ENCODE results near the gene GARS1.
"Not testable (repeated sequence)": the region's sequence is repeated elsewhere in the genome, so short reads cannot be mapped to it uniquely, and the experiment has no call there.

The GARS1 gene, protein sequence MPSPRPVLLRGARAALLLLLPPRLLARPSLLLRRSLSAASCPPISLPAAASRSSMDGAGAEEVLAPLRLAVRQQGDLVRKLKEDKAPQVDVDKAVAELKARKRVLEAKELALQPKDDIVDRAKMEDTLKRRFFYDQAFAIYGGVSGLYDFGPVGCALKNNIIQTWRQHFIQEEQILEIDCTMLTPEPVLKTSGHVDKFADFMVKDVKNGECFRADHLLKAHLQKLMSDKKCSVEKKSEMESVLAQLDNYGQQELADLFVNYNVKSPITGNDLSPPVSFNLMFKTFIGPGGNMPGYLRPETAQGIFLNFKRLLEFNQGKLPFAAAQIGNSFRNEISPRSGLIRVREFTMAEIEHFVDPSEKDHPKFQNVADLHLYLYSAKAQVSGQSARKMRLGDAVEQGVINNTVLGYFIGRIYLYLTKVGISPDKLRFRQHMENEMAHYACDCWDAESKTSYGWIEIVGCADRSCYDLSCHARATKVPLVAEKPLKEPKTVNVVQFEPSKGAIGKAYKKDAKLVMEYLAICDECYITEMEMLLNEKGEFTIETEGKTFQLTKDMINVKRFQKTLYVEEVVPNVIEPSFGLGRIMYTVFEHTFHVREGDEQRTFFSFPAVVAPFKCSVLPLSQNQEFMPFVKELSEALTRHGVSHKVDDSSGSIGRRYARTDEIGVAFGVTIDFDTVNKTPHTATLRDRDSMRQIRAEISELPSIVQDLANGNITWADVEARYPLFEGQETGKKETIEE

GRCh38 chr7:30594540-30595435 is at the start of gene GARS1:
Gene GARS1, plus strand, starts transcription at chr7:30594878. Its CDS starts 44 bp downstream, at chr7:30594922.
- peak; percentile 94 for DNase-seq (ENCODE audit: low read depth)

DNA sequence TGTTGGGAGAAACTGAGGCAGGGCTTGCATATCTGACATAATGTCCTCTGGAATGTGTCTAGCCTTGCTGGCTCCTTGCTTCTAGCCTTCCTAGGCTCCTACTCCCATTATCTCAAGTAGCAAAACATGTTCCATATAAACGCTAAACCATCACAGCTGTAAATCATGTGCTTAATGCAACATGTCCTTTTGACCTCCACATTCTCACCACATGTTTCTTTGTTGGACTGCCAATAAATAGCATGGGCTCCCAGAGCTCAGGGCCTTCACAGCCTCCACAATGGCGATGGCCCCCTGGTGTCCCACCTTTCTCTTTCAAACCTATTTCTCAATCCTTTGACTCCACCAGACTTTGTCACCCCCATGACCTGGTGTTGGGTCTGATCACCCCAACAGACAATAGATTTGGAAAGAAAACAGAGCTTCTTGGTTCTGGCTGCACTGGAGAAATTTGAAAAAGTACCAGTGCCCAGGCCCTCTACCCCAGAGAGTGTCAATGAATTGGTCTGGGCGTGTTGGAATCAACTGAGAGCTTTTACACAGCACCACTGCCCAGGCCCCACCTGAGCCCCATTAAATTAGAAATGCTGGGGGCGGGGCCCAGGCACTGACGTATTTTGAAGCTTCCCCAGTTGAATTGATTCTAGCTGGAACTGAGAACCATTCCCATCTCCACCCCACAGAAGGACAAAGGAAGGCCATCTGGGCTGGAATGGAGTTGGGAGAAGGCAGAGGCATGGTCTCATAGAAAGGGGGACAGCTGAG is 48.7 kb upstream of the GARS1 start:
- DNase-seq (ENCODE audit: low read depth), result no peak

DNA sequence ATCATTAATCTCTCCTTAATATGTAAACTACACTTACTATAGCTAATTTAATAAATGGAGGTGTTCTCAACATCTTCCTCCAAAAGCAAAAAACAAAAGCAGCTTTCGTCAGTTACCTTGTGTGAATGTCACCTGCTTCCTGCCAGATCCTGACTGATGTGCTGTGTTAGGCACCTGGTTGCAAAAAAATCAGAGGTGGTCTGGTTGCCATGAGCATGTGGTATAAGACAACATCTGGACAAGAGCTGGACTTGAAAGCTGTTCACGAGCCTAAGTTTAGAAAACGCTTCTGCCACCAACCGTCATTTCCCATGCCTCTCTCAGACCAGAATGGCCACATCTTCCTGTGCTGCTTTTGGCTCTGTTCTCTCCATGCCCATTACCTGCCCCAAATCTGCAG is 48.1 kb upstream of the GARS1 start:
- DNase-seq (ENCODE audit: low read depth), result no peak

DNA sequence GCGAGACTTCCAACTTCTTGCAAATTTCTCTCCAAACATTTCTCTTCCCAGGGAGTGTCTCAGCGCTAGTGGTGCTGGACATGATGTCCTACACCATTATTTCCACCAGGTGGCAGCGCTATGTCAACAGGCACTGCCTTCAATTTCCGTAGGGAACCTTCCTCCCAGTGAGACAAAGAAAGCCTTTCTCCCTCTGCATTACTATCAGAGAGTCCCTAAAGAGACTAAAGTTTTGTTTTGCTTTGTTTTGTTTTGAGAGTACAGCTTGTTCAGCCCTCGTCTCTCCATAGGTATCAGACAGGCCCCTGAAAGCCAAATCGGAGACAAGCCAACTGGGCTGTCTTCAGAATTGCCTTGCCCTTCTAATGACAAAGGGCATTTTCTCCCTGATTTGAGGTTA is 45.8 kb upstream of the GARS1 start:
- peak; percentile 82 for DNase-seq (ENCODE audit: low read depth)

DNA sequence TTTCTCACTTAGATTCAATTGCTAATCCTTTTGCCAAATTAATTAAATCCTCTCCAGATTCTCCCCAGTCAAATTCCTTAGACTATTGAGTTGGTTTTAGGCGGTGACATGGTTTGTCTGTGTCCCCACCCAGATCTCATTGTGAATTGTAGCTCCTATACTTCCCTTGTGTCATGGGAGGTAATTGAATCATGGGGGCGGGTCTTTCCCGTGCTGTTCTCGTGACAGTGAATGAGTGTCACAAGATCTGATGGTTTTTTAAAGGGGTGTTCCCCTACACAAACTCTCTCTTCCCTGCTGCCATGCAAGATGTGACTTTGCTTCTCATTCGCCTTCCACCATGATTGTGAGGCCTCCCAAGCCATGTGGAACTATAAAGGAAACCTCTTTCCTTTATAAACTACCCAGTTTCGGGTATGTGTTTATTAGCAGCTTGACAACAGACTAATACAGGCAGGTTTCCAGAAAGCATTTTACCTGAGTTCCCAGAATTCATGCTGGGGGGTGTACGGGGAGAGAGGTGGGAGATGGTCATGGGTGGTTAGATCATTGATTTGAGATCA is 44.7 kb upstream of the GARS1 start:
- peak; percentile 30 for DNase-seq (ENCODE audit: low read depth)

- DNase-seq (ENCODE audit: low read depth), result no peak
Observed at GRCh38 chr7:30552330-30552729, 42.3 kb upstream of the GARS1 start.

- DNase-seq (ENCODE audit: low read depth), result no peak
Observed at GRCh38 chr7:30553141-30553540, 41.5 kb upstream of the GARS1 start.

GRCh38 chr7:30553546-30553945 is 41.1 kb upstream of the GARS1 start:
- DNase-seq (ENCODE audit: low read depth), result no peak

GRCh38 chr7:30555525-30555924 is 39.2 kb upstream of the GARS1 start:
- no peak for DNase-seq (ENCODE audit: low read depth)

DNA sequence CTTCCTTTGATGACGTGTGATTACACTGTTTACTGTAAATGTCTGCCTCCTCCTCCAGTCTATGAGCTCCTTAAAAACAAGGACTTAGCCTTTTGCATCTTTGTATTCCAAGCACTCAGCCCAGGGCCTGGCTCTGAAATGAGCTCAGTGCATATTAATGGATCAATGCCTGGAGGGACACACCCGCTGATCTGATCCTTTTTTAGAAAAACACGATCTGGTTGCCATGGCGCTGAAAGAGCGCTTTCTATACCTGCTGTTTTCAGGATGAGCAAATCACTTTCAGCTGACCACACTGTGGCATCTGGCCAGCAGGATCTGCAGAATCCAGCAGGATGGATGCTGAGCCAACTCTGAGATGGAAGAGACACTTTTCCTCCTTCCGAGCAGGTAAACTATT is 37.8 kb upstream of the GARS1 start:
- no peak for DNase-seq (ENCODE audit: low read depth)

DNA sequence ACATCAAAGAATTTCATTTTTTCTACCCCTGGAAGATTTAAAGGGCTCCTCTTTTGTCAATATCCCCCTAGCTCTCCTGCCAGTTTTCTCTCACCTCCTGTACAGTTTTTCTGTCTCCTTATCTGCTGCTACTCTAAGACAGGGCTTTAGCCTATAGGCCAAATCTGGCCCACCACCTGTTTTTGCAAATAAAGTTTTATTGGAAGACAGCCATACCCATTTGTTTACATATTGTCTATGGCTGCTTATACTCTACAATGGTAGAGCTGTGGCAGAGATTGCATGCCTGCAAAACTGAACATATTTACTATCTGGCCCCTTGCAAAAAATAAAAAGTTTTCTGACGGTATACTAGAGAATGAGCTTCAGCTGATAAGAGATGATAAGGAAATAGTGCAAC is 37.4 kb upstream of the GARS1 start:
- no peak for DNase-seq (ENCODE audit: low read depth)

DNA sequence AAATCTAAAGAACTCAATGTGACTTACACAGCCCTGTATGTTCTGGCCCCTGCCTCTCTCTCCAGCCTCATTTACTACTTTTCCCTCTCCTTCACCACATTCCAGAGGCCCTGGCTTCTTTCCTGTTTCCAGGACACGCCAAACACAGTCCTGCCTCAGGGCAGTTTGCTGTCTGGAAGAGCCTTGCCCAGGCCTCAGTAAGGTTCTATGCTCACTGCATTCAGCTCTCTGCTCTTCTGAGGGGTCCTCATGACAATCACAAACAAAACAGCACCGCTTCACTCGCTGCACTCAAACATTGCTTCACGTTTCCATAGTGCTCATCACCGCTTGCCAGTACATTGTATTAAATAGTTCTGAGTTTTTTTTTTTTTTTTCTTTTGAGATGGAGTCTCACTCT is 35.1 kb upstream of the GARS1 start:
- peak; percentile 69 for DNase-seq (ENCODE audit: low read depth)

- no peak for DNase-seq (ENCODE audit: low read depth)
Observed at GRCh38 chr7:30561389-30561788, 33.3 kb upstream of the GARS1 start.

DNA sequence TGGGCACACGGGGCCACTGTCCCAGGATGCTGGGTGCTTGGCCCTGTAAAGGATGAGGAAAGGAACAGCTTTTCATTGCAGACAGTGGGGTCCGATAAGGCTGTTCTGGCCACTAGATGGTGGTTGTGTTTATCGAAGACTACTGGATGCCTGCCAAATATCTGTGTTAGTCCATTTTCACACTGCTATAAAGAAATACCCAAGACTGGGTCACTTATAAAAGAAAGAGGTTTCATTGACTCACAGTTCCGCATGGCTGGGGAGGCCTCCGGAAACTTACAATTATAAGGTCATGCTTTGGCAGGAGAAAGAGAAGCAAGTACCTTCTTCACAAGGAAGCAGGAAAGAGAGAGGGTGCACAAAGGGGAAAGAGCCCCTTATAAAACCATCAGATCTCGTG is 32.2 kb upstream of the GARS1 start:
- peak; percentile 37 for DNase-seq (ENCODE audit: low read depth)

DNA sequence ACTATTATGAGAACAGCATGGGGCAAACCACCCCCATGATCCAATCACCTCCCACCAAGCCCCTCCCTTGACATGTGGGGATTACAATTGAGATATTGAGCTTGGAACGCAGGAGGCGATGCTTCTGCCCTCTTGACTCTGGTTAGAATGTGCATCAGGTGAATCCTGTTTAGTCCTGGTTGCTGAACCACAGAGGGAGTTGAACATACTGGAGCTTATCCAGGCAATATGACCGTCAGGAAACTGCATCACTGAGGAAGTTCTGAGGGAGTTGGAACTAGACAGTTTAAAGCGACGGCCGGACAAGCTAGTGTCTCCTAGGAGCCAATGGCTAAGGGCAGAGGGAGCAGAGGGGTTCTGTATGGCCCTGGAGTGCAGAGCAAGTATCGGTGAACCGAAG is 31.8 kb upstream of the GARS1 start:
- peak; percentile 8 for DNase-seq (ENCODE audit: low read depth)

- peak; percentile 86 for DNase-seq (ENCODE audit: low read depth)
Observed at GRCh38 chr7:30563326-30563942, 31.2 kb upstream of the GARS1 start.

- peak; percentile 84 for DNase-seq (ENCODE audit: low read depth)
Observed at GRCh38 chr7:30564243-30564892, 30.3 kb upstream of the GARS1 start.

DNA sequence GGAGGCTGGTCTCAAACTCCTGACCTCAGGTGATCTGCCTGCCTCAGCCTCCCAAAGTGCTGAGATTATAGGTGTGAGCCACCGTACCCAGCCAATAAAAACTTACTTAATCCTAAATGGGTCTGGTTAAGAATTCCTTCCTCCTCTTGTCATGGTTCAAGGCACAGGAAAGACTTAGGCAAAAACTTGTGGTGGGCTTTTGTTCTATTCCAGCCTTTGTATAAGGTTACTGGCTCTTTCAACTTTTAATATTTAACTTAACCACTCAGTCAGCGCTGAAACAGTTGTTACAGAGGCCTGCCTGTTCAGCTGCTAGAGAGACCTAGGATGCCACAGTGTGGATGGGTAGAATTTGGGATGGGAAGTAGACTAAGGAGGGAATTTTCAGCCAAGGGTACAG is 28.1 kb upstream of the GARS1 start:
- no peak for DNase-seq (ENCODE audit: low read depth)

GRCh38 chr7:30567081-30567480 is 27.6 kb upstream of the GARS1 start:
- no peak for DNase-seq (ENCODE audit: low read depth)

GRCh38 chr7:30570238-30570637 is 24.4 kb upstream of the GARS1 start:
- not testable (repeated sequence) for DNase-seq (ENCODE audit: low read depth)

Measured in ELR (cell line).